ENCODE results near the gene BCL7C.
"Not testable (repeated sequence)": the region's sequence is repeated elsewhere in the genome, so short reads cannot be mapped to it uniquely, and the experiment has no call there.

BCL7C gene

GRCh38 chr16:30894540-30895368 is 877 bp upstream of the BCL7C start:
- DNase-seq (ENCODE audit: low read depth), result no peak

DNA sequence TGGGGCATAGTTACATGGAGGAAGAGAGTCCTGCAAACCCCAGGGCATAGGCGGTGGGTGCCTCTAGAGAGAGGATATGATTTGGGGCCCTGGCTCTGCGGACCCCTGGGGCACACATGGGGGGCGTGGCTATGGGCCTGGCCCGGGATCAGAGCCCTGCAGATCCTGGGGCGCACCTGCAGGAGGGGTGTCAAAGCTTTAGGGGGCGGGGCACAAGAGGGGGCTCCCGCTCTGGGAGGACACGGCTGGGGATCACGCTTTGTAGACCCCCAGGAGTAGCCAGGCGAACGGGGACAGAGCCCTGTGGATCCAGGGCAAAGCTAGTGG is 497 bp downstream of the BCL7C start:
- no peak for DNase-seq (ENCODE audit: low read depth)

- no peak for DNase-seq (ENCODE audit: low read depth)
Measured at GRCh38 chr16:30892670-30893416, 1.0 kb downstream of the BCL7C start.

DNA sequence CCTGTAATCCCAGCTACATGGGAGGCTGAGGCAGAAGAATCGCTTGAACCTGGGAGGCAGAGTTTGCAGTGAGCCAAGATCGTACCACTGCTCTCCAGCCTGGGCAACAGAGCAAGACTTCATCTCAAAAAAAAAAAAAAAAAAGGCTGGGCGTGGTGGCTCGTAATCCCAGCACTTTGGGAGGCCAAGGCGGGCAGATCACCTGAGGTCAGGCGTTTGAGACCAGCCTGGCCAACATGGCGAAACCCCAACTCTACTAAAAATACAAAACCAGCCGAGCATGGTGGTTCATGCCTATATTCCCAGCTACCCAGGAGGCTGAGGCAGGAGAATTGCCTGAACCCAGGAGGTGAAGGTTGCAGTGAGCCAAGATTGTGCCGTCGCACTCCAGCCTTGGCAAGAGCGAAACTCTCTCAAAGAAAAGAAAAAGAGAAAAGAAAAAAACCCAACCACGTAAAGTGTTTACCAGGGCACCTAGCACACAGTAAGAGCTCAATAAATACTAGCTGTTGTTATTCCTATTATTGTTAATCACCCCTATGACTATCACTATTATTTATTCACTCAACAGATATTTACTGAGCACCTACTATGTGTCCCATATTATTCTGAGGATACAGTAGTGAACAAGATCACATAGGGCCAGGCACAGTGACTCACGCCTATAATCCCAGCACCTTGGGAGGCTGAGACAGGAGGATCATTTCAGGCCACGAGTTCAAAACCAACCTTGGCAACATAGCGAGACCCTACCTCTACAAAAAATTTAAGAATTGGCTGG is 2.6 kb downstream of the BCL7C start:
- DNase-seq (ENCODE audit: low read depth), result not testable (repeated sequence)

- no peak for DNase-seq (ENCODE audit: low read depth)
Measured at GRCh38 chr16:30889721-30890120, 4.2 kb downstream of the BCL7C start.

DNA sequence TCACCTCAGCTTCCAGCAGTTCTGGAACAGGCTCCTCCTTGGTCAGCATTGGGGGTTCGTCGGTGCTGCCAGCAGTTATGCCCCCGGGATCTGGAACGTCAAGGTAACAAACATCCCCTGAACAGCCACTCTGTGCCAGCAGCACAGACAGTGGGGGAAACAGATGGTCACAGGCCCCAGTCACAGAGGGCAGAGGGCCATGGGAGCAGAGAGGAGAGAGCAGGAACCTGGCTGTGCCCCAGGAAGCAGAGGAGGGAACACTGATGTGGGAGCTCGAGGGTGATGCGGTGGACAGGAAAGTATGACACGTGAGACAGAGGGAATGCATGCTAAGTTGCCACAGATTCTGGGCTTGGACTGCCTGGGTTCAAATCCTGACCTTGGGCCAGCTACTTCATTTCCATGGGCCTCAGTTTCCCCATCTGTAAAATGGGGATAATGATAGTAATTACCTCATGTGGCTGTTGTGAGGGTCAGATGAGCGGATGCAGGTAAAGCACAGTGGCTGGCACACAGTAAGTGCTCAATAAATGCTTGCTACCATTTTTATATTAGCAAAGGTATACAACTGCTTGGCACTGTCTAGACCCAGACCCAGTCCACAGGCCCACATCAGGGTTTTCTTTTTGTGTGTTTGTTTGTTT is 4.9 kb downstream of the BCL7C start:
- no peak for DNase-seq (ENCODE audit: low read depth)

- DNase-seq (ENCODE audit: low read depth), result no peak
Measured at GRCh38 chr16:30887927-30888326, 6.0 kb downstream of the BCL7C start.

GRCh38 chr16:30886145-30886544 is 7.7 kb downstream of the BCL7C start:
- DNase-seq (ENCODE audit: low read depth), result no peak

GRCh38 chr16:30885196-30885595 is 8.7 kb downstream of the BCL7C start:
- no peak for DNase-seq (ENCODE audit: low read depth)

DNA sequence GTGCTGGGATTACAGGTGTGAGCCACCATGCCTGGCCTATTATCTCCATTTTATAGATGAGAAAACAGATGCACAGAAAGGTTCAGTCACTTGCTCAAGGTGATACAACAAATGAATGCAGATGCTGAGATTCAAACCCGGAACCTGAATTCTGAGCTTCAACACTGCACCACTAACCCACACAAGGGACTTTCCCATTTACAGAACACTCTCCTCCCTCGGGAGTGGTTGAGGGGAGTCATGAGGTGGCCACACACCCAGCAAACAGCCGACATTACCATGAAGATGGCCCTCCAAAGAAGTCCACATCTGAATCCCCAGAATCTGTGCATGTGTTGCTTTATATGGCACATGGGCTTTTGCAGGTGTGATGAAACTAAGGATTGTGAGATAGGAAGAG is 9.1 kb downstream of the BCL7C start:
- DNase-seq (ENCODE audit: low read depth), result no peak

GRCh38 chr16:30882429-30883310 is 11.2 kb downstream of the BCL7C start:
- DNase-seq (ENCODE audit: low read depth), result no peak

- DNase-seq (ENCODE audit: low read depth), result no peak
Measured at GRCh38 chr16:30876867-30877266, 17.0 kb downstream of the BCL7C start.

DNA sequence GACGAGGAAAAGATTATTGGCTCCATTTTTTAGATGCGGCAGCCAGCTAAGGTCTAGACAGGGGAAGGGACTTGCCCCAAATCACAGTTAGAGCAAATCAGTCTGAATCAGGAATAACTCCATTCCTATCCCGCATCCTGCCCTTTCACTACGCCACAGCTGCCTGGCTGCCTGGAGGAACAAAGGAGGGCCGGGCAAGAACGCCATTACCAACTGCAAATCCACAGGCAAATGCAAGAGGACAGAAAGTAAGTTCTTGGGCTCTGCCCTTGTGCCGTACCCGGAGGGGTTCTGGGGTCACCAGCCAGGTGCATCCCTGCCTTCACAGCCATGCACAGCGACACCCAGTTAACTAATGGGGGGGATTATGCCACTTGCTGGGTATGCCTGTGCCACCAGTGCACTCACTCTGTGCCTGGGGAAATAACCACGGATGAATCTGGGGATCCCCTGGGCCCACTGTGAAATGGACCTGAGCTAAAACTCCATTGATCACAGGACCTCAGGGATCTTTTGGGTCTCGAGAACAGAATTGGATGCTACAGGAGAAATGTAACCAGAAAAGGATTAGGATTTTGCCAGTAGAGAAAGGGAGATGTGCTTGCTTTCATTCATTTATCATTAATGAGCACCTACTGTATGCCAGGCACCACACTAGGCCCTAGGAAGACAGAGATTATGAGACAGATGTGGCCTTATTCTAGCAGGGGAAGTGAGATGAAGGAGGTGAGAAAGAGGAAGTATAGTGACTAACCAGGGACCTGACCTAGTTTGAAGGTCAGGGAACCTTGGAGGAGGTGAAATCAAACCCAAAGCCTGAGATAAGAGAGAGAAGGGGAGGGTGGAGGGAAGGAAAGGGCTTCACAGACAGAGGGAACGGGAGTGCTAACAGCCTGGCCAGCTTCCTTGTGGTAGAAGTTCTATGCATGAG is 17.7 kb downstream of the BCL7C start:
- no peak for DNase-seq (ENCODE audit: low read depth)

- peak; percentile 66 for DNase-seq (ENCODE audit: low read depth)
Measured at GRCh38 chr16:30874821-30875717, 18.8 kb downstream of the BCL7C start.

- no peak for DNase-seq (ENCODE audit: low read depth)
Measured at GRCh38 chr16:30874244-30874820, 19.5 kb downstream of the BCL7C start.

DNA sequence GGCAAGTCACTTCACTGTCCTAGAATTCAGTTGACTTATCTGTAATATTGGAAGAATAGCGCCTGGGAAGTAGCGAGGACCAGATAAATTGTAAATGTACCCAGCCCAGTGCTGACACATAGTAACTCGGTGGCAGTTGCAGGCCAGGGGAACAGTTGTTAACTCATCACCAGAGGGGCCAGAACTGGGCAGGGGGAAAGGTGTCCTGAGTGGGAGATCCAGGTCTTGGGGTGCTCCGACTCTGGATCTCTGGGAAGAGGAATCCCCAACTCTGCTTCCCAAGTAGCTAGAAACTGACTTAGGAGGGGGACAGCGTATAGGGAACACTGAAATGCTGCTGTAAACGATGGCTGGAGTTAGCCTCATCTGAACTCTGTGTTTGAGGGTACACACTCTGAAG is 23.0 kb downstream of the BCL7C start:
- DNase-seq (ENCODE audit: low read depth), result no peak

GRCh38 chr16:30867747-30868146 is 26.1 kb downstream of the BCL7C start:
- DNase-seq (ENCODE audit: low read depth), result no peak

DNA sequence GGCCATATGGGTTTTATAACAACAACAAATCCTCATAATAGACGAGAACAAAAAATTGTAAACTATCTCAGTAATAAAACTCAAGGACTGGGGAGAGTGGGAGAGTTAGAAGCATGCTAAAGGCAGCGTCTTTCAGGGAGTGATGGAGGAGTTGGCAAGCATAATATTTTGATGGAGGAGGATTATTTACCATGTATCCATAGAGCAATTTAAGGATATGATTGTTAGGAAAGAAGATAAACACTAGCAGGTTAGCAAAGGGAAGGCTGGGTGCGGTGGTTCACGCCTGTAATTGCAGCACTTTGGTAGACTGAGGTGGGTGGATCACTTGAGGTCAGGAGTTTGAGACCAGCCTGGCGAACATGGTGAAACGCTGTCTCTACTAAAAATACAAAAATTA is 27.8 kb downstream of the BCL7C start:
- DNase-seq (ENCODE audit: low read depth), result no peak

DNA sequence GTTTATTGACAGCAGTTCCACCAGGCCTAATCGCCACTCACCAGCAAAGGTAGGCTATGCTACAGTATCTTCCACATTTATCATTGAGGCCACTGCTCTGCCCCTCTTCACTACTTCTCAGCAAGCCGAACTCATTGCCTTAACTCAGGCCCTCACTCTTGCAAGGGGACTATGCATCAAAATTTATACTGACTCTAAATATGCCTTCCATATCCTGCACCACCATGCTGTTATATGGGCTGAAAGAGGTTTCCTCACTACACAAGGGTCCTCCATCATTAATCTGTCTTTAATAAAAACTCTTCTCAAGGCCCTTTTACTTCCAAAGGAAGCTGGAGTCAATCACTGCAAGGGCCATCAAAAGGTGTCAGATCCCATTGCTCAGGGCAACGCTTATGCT is 30.7 kb downstream of the BCL7C start:
- DNase-seq (ENCODE audit: low read depth), result not testable (repeated sequence)
